Liver (tissue), 9 donors: ENCODE data around the gene POU2F3. TPM values are rescaled to one million over a fixed set of nuclear protein-coding genes. Genes with fewer than 3 reads are reported as not detected.

Experiments used
- DNase-seq: peaks from one replicate; pipeline ENCODE4 v3.0.0-alpha.2; 2017; ENCODE audit warnings: low spot score
- H3K27ac ChIP-seq, 2 donors: one replicate each; pipeline ENCODE4 v1.7.0; 2013; ENCODE audit warnings: inconsistent platforms in 2 of 2, low read length in 2 of 2, control low read depth in 1 of 2, low read depth in 1 of 2, mild to moderate bottlenecking in 1 of 2
- H3K27me3 ChIP-seq, 4 donors: one replicate each; pipeline versions ENCODE4 v1.6.1 to v1.7.0; 2013; ENCODE audit warnings: low read length in 3 of 4, inconsistent platforms in 1 of 4, mild to moderate bottlenecking in 1 of 4, moderate library complexity in 1 of 4; ENCODE audit not compliant: control insufficient read depth in 4 of 4, insufficient read depth in 4 of 4
- H3K36me3 ChIP-seq, 4 donors: one replicate each; pipeline versions ENCODE4 v1.6.1 to v1.7.0; 2013; ENCODE audit warnings: low read length in 3 of 4, mild to moderate bottlenecking in 3 of 4, low read depth in 1 of 4, moderate library complexity in 1 of 4; ENCODE audit not compliant: control insufficient read depth in 4 of 4, insufficient read depth in 3 of 4
- H3K4me1 ChIP-seq, 4 donors: one replicate each; pipeline versions ENCODE4 v1.6.1 to v1.7.0; 2013; ENCODE audit warnings: low read length in 3 of 4, mild to moderate bottlenecking in 3 of 4, moderate library complexity in 1 of 4; ENCODE audit not compliant: control insufficient read depth in 4 of 4, insufficient read depth in 4 of 4
- H3K4me3 ChIP-seq, 3 donors: one replicate each; pipeline versions ENCODE4 v1.6.1 to v1.7.0; 2013; ENCODE audit warnings: low read length in 3 of 3, control low read depth in 1 of 3, low read depth in 1 of 3, mild to moderate bottlenecking in 1 of 3
- H3K9ac ChIP-seq, 2 donors: one replicate each; pipeline ENCODE4 v1.7.0; 2013; ENCODE audit warnings: low read length in 2 of 2, mild to moderate bottlenecking in 2 of 2, moderate library complexity in 2 of 2, control low read depth in 1 of 2, low read depth in 1 of 2
- H3K9me3 ChIP-seq, 4 donors: one replicate each; pipeline versions ENCODE4 v1.6.1 to v1.7.0; 2013; ENCODE audit warnings: low read length in 3 of 4; ENCODE audit not compliant: control insufficient read depth in 4 of 4
- ATF3 ChIP-seq: IDR thresholded peaks from 2 replicates; pipeline ENCODE4 v1.6.1; 2016; ENCODE audit warnings: antibody characterized with exemption
- CTCF ChIP-seq: fragments of 150-350 bp; IDR thresholded peaks from 2 replicates; pipeline ENCODE4 v1.5.1; 2017; ENCODE audit warnings: improper control_type of control experiment, low read depth, low read length; ENCODE audit not compliant: missing input control
- EGR1 ChIP-seq, 2 donors: IDR thresholded peaks; 2 replicates each; pipeline ENCODE4 v1.6.1; 2016 to 2018; ENCODE audit warnings: antibody characterized with exemption in 2 of 2, low read depth in 2 of 2
- FOXA1 ChIP-seq: IDR thresholded peaks from 2 replicates; pipeline ENCODE4 v1.6.1; 2016; ENCODE audit warnings: antibody characterized with exemption
- FOXA2 ChIP-seq: IDR thresholded peaks from 2 replicates; pipeline ENCODE4 v1.6.1; 2016; ENCODE audit warnings: antibody characterized with exemption
- GABPA ChIP-seq, 2 donors: IDR thresholded peaks in 1 of 2; conservative IDR thresholded peaks in 1 of 2; 2 replicates each; pipeline ENCODE4 v1.6.1; 2016; ENCODE audit warnings: antibody characterized with exemption in 2 of 2, mild to moderate bottlenecking in 1 of 2, moderate library complexity in 1 of 2
- HNF4A ChIP-seq, 2 donors: conservative IDR thresholded peaks; 2 replicates each; pipeline ENCODE4 v1.6.1; 2016; ENCODE audit warnings: antibody characterized with exemption in 2 of 2, mild to moderate bottlenecking in 2 of 2
- HNF4G ChIP-seq: IDR thresholded peaks from 2 replicates; pipeline ENCODE4 v1.6.1; 2016; ENCODE audit warnings: antibody characterized with exemption
- JUND ChIP-seq, 2 donors: IDR thresholded peaks; 2 replicates each; pipeline ENCODE4 v1.6.1; 2016; ENCODE audit warnings: antibody characterized with exemption in 2 of 2
- NR2F2 ChIP-seq: IDR thresholded peaks from 2 replicates; pipeline ENCODE4 v1.6.1; 2016; ENCODE audit warnings: antibody characterized with exemption
- RAD21 ChIP-seq, 2 donors: IDR thresholded peaks; 2 replicates each; pipeline ENCODE4 v1.6.1; 2016; ENCODE audit warnings: antibody characterized with exemption in 2 of 2, mild to moderate bottlenecking in 2 of 2
- REST ChIP-seq: IDR thresholded peaks from 2 replicates; pipeline ENCODE4 v1.6.1; 2016; ENCODE audit warnings: antibody characterized with exemption, mild to moderate bottlenecking
- RXRA ChIP-seq, 2 donors: IDR thresholded peaks; 2 replicates each; pipeline ENCODE4 v1.6.1; 2017 to 2018; ENCODE audit warnings: antibody characterized with exemption in 2 of 2, mild to moderate bottlenecking in 1 of 2
- SP1 ChIP-seq: IDR thresholded peaks from 2 replicates; pipeline ENCODE4 v1.6.1; 2018; ENCODE audit warnings: antibody characterized with exemption, mild to moderate bottlenecking
- TAF1 ChIP-seq: conservative IDR thresholded peaks from 2 replicates; pipeline ENCODE4 v1.6.1; 2016; ENCODE audit warnings: antibody characterized with exemption, mild to moderate bottlenecking
- YY1 ChIP-seq: IDR thresholded peaks from 2 replicates; pipeline ENCODE4 v1.6.1; 2016; ENCODE audit warnings: antibody characterized with exemption, mild to moderate bottlenecking
- WGBS: extraction: QIAGEN DNeasy Blood & Tissue Kit; methylation state at CpG from one replicate; pipeline ENCODE4 v1.1.7; 2013; 5-methylcytosine and 5-hydroxymethylcytosine counted together
- polyA plus RNA-seq, 2 donors: library from polyadenylated mRNA; stranded (reverse) in 1 of 2; unstranded in 1 of 2; fragments of 200-250 nt in 1 of 2; fragments of >200 nt in 1 of 2; fragmentation: Nextera tagmentation in 1 of 2; extraction: Ambion mirVana in 1 of 2; gene quantifications; one replicate each; pipeline versions ENCODE4 v1.2.1 to v1.2.3, GENCODE V29; 2013 to 2015
- total RNA-seq, 2 donors: library from RNA; depleted of rRNA; stranded (reverse); fragments of >200 nt; gene quantifications; one replicate each; pipeline ENCODE4 v1.2.3, GENCODE V29; 2014
- TF ChIP-seq, protein P1 (sequence below): IDR thresholded peaks from 2 replicates; pipeline ENCODE4 v1.6.1; 2016; ENCODE audit warnings: antibody characterized with exemption
- TF ChIP-seq, protein P2 (sequence below): IDR thresholded peaks from 2 replicates; pipeline ENCODE4 v1.6.1; 2016; ENCODE audit warnings: antibody characterized with exemption
- donor health status: healthy.
- donor health status: healthy.
- donor health status: healthy.
- donor health status: healthy.
- donor health status: healthy.

POU2F3 gene
- total and polyA plus RNA-seq, 4 donors, result not detected

- Histone ChIP-seq H3K36me3 (no peaks in the 10 kb centered on the region), H3K4me1 (peaks cover 0 to 13% (median 6%) of the 10 kb centered on the region in 4 donors), H3K27me3 (no peaks in the 10 kb centered on the region), H3K4me3 (peak overlapping the region; percentile 82 to 99 (median 96)), H3K9me3 (no peaks in the 10 kb centered on the region), H3K27ac (peak overlapping the region; percentile 89 to 94), H3K9ac (peak overlapping the region; percentile 18 to 91)
- peak; percentile 71 for DNase-seq
- TF ChIP-seq FOXA2 (no peak), RAD21 (IDR thresholded peaks at IDR 0.05) (no peak), YY1 (peak; percentile 21), NR2F2 (no peak), HNF4A (conservative IDR thresholded peaks at IDR 0.05) (peak; percentile 44 to 48), TAF1 (peak; percentile 31), SP1 (no peak), HNF4G (no peak), EGR1 (IDR thresholded peaks at IDR 0.05; ENCODE audit: low read depth in 2 of 2) (no peak), ATF3 (no peak), FOXA1 (no peak)
- TF ChIP-seq, protein P1, sequence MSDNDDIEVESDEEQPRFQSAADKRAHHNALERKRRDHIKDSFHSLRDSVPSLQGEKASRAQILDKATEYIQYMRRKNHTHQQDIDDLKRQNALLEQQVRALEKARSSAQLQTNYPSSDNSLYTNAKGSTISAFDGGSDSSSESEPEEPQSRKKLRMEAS, result no peak
- under 1% methylated on average over 56 of the region's 56 CpGs for WGBS
These were observed 96.9 kb downstream of the POU2F3 start for GRCh38 chr11:120336641-120337354.

DNA sequence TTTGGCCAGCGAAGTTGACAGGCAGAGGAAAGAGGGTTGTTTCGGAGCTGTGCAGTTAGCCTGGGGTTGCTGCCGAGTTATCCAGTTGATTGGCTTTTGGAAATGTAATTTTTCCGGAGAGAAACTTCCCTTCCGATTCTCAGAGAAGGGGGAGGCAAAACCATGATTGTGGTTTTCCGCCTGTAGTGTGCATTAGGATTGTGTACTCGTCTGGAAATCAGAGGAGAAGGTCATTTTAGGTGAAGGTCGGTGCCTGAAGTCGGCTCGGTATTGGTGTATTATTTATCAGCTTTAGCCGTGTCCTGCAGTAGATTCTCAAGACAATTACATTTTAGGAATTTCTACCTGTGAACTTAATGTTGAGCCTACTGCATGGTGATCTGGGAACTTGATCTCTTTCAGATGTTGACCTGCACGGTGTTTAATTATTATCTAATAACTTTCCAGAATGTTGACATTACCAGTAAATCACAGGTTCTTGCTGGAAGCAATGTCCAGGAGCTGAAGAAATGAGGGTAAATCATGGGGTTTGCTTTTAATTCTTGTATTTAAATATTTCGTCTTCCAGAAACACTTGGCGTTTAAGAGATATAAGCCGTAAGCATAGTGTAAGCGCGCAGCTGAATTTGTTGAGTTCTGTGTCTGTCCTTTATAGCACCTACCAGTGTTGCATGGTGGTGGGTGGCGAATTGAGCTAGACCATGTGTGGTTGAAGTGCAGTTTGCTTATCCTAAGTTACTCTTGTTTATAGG is 97.6 kb downstream of the POU2F3 start:
- no peak for DNase-seq
- peak overlapping the region; percentile 18 to 91 for H3K9ac ChIP-seq
- peak overlapping the region; percentile 82 to 99 (median 96) for H3K4me3 ChIP-seq
- peaks cover 0 to 19% (median 6%) of the 10 kb centered on the region in 4 donors for H3K4me1 ChIP-seq
- H3K36me3 ChIP-seq, result no peaks in the 10 kb centered on the region
- H3K27ac ChIP-seq, result peak overlapping the region; percentile 89 to 94
- H3K27me3 ChIP-seq, result no peaks in the 10 kb centered on the region
- 6% methylated on average over 18 of the region's 18 CpGs for WGBS
- TF ChIP-seq, protein P2, sequence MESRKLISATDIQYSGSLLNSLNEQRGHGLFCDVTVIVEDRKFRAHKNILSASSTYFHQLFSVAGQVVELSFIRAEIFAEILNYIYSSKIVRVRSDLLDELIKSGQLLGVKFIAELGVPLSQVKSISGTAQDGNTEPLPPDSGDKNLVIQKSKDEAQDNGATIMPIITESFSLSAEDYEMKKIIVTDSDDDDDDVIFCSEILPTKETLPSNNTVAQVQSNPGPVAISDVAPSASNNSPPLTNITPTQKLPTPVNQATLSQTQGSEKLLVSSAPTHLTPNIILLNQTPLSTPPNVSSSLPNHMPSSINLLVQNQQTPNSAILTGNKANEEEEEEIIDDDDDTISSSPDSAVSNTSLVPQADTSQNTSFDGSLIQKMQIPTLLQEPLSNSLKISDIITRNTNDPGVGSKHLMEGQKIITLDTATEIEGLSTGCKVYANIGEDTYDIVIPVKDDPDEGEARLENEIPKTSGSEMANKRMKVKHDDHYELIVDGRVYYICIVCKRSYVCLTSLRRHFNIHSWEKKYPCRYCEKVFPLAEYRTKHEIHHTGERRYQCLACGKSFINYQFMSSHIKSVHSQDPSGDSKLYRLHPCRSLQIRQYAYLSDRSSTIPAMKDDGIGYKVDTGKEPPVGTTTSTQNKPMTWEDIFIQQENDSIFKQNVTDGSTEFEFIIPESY, result no peak
- TF ChIP-seq, protein P1, result peak; percentile 56
- TF ChIP-seq HNF4A (conservative IDR thresholded peaks at IDR 0.05), result peak; percentile 38 to 44
- TF ChIP-seq YY1, result peak; percentile 52
- no peak for TF ChIP-seq CTCF
- TF ChIP-seq FOXA2, result peak; percentile 54
- peak; percentile 77 for TF ChIP-seq REST
- TF ChIP-seq FOXA1, result peak; percentile 34
- TF ChIP-seq RXRA (IDR thresholded peaks at IDR 0.05), result peak; percentile 53 to 62
- TF ChIP-seq NR2F2, result peak; percentile 9
- TF ChIP-seq RAD21 (IDR thresholded peaks at IDR 0.05), result peak in 1 of 2 donors; percentile 20
- TF ChIP-seq TAF1, result no peak
- peak; percentile 19 for TF ChIP-seq SP1
- peak in 1 of 2 donors; percentile 9 for TF ChIP-seq JUND (IDR thresholded peaks at IDR 0.05)
- no peak for TF ChIP-seq ATF3
- TF ChIP-seq EGR1 (IDR thresholded peaks at IDR 0.05; ENCODE audit: low read depth in 2 of 2), result no peak
- TF ChIP-seq HNF4G, result no peak
- TF ChIP-seq GABPA (IDR thresholded peaks at IDR 0.05 in 1 of 2, conservative IDR thresholded peaks at IDR 0.05 in 1 of 2), result peak in 1 of 2 donors; percentile 11
- H3K9me3 ChIP-seq, result no peaks in the 10 kb centered on the region
